GM12891 (cell line): Measurements from ENCODE around the gene KCNK1.

Source experiments
- POLR2A ChIP-seq: IDR thresholded peaks from 2 replicates; pipeline ENCODE4 v1.6.1; 2011; ENCODE audit warnings: low read depth, low read length, control low read depth
- POLR2AphosphoS5 ChIP-seq: IDR thresholded peaks from 2 replicates; pipeline ENCODE4 v1.6.1; 2011; ENCODE audit warnings: low read depth, low read length, control low read depth

GRCh38 chr1:233651061-233651460, 37.2 kb downstream of the KCNK1 start:
- TF ChIP-seq POLR2A (no peak), POLR2AphosphoS5 (no peak)
